ENCODE data around the gene NBEAL2.

The NBEAL2 gene

DNA sequence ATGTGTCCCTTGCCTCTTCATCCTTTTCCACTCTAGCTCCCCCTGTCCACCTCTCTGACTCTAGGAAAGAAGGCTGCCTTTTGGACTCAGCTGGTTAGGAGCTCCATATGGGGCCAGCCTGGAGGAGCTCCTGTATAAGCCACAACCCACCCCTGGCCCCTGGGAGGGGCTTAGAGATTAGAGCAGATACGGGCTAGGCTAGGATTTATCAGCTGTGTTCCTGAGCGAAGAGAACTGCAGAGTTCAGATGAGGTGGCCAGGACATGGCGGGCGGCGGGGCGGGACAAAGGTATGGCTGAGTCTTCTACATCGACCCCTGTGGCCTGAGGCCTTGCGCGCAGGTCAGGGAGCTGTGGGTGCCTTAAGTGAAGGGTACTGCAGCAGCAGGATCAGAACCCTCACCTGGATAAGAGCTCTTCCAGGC, 7.9 kb downstream of the NBEAL2 start:
- DNase-seq: no peak

DNA sequence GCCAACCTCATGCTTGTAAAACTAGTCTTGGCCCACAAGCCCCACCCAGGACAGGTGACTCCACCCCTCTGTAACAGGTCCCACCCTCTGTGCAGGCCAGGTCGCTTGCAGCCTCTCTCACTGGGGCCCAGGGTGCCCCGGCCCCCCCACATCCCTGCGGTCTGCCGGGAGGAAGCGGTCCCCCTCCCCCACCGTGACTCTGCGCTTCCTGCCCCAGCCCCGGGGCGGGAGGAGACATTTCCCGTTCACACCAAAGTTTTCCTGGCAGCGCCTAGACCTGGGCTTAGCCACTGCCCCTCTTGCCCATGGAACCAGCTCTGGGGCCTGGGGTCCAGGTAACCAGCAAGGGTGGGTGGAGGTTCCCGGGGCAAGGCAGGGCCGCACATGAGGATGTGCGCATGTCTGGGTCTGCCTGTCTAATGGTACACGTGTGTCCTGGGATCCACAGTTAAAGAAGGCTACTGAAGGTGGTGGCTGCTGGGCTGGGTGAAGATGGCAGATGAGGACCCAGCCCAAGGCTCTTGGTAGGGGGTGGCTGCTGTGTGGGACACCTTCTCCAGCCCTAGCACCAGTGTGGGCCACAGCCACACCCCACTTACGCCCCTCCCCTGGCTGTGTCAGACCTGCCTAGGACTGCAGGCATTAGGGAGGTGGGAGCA, 8.4 kb downstream of the NBEAL2 start:
- no peak for DNase-seq

DNA sequence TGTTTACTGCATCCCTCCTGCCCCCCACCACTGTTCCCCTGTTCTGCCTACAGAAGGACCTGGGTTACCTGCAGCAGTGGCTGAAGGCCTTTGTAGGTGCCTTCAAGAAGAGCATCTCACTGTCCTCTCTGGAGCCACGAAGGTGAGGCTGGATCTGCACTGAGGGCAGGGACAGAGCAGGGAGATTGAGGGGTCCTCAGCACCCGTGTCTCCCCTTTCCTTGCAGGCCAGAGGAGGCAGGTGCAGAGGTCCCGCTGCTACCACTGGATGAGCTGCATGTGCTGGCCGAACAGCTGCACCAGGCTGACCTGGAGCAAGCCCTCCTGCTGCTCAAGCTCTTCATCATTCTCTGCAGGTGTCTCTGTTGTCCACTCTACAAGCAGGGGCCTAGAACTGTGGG, 9.2 kb downstream of the NBEAL2 start:
- no peak for DNase-seq

DNA sequence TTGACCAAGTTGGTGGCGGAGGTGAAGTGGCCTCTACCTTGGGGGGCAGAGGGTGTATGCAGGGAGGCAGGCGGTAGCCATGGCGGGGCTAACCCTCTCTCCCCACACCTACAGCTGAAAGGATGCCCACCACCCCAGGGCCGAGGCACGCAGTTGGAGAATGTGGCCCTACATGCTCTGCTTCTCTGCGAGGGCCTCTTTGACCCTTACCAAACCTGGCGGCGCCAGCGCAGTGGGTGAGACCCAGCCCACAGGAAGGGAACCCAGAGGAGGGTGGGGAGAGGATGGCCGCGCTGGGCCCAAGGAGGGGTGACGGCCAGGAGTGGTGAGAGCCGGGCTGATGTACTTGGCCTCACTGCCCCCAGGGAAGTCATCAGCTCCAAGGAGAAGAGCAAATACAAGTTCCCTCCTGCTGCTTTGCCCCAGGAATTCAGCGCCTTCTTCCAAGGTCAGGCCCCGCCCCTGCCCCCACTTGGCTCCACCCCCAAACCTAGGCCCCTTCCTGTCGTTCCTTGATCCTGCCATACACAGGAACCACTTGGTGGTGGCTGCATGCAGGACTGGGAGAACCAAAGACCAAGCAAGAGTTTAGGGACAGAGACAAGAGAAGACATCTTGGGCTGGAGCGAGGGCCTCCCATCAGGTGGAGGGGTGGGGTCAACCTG, 9.8 kb downstream of the NBEAL2 start:
- DNase-seq: no peak

DNA sequence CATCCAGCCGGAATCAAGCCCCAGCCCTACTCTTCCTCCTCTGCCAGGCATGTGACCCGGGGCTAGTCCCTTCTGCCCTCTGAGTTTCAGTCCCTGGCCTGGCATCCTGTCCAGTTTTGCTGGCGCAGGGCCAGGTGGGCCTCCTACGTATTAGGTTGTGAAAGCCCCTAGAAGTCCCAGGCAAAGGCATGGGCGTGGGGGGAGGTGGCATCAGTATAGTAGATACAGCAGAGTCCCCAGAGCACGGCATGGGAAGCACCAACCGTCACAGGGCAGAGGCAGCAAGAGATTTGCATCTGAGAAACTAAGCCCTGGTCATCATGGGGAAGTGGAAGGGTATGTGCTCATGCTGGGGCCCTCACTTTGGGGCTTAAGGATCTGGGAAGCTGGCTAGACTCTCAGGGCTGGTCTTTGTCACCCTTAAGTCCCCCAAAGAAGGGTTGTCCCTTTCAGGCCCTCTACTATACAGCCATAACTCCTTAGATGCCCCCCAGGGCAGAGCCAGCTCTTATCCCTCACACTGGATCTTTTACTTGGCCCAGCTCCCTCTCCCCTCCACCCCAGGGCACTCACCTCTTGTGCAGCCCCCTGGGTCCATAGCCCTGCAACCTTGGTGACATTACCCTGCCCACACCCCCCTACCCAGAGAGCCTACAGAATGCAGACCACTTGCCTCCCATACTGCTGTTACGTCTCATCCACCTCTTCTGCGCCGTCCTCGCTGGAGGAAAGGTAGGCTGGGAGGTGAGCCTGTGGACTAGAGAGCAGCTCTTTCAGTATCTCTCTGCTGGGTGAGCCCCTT, 11.3 kb downstream of the NBEAL2 start:
- no peak for DNase-seq

DNA sequence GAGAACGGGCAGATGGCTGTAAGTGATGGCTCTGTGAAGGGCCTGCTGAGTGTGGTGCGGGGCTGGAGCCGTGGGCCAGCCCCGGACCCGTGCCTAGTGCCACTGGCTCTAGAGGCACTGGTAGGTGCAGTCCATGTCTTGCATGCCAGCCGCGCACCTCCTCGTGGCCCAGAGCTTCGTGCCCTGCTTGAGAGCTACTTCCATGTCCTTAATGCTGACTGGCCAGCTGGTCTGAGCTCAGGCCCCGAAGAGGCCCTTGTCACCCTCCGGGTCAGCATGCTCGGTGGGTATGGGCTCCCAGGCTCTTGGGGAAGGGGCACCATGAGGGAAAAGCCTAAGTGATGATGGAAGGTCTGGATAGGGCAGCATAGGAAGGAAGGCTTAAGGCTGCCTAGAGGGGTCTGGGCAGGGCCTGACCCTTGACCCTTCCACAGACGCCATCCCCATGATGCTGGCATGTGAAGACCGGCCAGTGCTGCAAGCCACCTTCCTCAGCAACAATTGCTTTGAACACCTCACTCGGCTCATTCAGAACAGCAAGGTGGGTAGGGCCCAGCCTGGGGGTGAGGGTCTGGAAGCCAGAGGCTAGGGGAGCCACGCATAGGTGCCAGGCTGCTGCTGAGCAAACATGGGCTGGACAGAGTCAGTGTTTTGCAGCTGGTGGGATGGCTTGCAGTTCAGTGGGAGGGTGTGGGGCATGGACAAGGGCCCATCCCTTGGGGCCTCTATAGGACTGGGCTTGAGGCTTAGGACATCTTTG, 12.1 kb downstream of the NBEAL2 start:
- no peak for DNase-seq

DNA sequence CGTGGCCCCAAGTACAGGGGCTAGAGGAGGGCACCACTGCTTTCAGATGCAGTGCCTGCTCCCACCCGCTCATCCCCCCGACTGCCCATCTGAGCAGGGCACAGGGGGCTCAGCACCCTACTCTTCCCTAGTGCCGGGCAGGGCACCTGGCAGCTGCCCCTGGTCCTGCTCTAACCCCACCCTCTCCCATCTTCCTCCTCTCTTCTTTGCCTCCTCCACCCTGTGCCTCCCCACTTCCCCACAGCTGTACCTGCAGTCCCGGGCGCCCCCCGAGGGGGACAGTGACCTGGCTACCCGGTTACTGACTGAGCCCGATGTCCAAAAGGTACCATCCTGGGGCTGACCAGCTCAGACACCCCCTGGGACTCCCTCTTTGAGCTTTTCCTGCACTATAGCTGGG, 12.8 kb downstream of the NBEAL2 start:
- no peak for DNase-seq

DNA sequence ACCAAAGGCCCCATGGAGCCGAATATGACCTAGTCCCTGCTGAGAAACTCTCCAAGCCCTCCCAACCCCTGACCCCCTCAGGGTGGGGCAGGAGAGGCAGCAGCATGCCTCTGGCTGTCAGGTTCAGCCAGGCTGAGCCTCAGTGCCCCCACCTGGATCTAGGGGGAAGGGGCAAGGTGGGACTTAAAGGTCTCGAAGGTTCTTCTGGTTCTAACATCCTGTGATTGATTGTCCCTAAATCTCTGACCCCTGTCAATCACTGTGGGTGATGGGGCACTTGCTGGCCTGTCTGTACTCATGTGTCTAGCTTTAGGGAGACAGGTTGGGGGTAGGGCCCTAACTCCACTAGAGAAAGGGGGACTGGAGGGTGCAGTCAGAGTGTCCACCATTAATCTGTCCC, 13.8 kb downstream of the NBEAL2 start:
- DNase-seq: no peak

DNA sequence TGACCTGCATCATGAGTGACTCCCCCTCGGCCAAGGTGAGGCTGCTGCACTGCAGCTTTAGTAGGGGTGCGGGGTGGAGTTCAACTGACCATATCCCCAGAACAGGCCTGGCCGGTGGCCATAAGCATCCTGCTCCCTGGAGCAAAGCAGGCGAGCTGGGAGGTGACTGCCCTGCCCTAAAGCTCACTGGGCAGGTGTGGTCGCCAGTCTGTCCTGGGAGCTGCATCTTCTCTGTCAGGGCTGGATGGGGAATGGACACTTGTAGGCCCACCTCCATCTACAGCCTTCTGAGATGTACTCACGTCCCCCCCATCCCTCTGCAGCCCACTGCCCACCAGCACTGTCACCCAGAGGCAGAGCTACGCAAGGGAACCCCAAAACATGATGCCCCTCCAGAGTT, 14.5 kb downstream of the NBEAL2 start:
- DNase-seq: no peak

DNA sequence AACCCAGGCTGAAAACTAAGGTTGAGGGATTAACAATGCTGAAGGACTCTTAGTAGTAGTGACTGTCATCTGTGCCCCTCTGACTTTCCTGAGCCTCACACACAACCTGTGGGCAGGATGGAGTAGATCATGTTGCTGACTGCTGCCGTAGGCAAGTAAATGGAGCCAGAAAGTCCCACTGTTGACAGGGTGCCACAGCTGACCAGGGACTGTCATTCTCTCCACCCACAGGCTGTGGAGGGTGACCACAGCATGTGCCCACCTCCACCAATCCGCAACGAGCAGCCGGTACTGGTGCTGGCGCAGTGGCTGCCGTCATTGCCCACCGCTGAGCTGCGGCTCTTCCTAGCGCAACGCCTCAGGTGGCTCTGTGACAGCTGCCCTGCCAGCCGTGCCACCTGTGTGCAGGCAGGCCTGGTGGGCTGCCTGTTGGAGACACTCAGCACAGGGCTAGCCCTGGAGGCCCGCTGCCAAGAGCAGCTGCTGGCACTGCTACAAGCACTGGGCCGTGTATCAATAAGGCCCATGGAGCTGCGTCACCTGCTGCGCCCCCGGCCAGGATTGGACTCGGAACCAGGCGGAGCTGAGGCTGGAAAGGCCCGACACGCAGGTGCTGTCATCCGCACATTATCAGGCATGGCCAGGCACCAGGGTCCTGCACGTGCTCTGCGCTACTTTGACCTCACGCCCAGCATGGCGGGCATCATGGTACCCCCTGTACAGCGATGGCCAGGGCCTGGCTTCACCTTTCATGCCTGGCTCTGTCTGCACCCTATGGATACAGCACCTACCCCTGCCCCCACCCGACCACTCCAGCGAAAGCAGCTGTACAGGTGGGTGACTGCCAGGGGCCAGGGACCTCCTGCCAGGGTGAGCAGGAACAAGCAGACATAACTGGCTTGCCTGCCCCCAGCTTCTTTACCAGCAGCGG, 15.6 kb downstream of the NBEAL2 start:
- no peak for DNase-seq

DNA sequence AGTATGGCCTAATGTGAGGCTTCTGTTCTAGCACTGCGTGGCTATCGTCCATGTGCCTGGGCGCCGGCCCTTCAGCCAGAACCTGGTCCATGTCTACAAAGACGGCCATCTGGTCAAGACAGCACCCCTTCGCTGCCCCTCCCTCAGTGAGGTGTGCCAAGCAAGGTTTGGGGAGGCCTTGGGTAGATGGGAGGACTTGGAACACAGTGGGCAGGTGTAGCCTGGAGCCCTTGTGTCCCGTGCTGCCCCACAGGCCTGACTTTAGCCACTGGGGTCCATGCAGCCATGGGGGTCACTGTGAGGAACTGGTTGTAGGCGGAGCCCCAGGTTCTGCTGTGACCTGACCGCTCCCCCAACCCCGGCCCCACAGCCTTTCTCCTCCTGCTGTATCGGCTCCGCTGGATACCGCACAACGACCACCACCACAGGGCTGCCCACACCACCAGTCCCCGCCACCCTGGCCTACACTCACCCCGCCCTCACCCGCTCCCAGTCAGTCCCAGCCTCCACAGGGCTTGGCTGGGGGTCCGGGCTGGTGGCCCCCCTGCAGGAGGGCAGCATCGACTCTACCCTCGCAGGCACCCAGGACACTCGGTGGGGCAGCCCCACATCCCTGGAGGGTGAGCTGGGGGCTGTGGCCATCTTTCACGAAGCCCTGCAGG, 16.6 kb downstream of the NBEAL2 start:
- DNase-seq: no peak

DNA sequence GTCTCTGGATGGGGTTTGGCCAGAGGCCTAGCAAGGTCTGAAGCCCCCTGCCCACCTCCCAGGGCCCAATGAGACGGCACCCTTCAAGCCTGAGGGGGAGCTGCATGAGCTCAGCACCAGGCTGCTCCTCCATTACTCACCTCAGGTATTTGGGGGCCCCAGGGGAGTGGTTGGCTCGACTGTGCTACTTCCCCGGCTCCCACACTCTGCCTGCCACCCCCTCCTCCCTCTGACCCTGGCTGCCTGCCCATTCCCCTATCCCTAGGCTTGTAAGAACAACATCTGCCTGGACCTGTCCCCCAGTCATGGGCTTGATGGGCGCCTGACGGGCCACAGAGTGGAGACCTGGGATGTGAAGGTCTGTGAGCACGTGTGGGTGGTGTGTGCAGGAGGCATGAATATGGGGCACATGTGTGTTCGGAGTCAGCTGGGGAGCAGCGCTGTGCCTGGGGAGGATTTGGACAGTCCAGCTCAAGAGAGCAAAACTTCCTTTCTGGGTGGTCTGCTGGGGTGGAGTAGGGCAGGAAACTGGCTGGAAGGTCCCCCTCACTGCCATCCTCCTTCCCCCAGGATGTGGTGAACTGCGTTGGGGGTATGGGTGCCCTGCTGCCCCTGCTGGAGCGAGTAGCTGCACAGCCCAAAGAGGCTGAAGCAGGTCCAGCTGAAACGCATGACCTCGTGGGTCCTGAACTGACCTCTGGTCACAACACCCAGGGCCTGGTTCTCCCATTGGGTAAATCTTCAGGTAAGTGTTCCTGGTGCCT, 17.4 kb downstream of the NBEAL2 start:
- DNase-seq: no peak

DNA sequence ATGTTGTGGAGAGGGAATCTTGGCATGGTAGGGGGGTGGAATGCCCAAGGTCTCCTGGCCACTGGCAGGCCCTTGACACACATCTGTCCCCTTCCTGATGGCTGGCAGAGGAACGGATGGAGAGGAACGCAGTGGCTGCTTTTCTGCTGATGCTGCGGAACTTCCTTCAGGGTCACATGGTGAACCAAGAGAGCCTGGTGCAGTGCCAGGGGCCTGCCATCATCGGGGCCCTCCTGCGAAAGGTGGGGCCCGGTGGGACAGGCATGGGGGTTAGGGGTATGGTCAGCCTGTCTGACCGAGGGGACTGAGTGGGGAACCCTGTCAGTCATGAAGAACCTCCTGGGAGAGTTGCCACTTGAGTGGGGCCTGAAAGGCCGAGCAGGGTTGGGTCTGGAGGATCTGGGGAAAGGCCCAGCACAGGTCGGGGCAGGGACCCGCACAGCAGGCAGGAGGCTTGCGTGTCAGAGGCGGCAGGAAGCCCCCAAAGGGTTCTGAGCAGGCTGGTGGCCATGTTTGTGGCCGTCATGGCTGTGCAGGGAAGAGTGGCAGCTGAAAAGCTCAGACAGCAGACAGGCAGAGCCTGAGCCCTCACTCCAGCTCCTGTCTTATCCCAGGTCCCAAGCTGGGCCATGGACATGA, 18.1 kb downstream of the NBEAL2 start:
- no peak for DNase-seq

DNA sequence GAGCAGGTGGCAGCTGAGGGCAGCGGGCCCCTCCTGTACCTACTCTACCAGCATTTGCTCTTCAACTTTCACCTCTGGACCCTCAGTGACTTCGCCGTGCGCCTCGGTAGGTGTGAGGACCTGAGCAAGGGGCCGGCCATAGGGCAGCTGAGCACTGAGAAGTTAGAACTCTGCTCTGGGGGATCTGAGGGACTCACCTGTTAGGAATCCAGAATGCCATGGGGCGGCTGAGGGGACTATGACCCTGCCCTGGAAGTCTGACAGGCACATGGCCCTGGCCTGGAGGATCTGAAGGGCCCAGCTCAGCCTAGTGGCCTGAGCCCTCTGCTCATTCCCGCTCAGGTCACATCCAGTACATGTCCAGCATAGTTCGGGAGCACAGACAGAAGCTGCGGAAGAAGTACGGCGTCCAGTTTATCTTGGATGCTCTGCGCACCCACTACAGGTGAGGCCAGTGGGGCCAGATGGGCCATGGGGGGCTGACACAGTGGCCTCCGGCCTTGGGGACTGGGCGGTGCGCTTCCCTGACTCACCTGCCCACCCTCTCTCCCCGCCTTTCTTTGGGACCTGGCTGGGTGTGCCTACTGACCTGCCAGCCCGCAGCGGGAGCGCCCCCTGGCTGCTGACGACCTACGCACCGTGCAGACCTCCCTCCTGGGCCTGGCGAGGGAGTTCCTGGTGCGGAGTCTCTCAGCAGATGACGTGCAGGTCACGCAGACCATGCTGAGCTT, 18.8 kb downstream of the NBEAL2 start:
- peak; percentile 63 for DNase-seq

DNA sequence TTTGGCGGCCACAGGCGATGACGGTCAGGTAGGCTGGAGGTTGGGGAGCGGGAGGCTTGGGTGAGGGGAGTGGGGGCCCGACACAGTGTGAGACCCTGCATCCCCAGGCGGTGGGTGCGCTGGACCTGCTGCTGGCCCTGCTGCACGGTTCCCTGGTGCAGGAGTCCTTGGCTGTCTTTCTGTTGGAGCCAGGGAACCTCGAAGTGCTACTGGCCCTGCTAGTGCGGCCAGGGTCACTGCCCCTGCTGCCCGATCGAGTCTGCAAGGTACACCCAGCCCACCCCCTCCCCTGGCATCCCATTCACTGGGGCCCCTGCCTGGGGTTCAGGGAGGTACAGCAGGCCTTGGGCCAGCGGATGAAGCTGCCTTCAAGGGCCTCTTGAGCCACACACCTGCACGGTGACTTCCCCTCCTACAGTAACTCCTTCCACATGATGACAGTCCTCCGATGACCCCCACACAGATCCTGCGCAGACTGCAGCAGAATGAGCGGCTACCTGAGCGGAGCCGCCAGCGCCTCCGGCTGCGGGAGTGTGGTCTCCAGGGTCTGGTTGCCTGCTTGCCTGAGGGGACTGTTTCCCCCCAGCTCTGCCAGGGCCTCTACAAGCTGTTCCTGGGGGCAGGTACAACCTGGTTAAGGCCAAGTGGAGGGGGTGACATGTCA, 19.5 kb downstream of the NBEAL2 start:
- DNase-seq: no peak

DNA sequence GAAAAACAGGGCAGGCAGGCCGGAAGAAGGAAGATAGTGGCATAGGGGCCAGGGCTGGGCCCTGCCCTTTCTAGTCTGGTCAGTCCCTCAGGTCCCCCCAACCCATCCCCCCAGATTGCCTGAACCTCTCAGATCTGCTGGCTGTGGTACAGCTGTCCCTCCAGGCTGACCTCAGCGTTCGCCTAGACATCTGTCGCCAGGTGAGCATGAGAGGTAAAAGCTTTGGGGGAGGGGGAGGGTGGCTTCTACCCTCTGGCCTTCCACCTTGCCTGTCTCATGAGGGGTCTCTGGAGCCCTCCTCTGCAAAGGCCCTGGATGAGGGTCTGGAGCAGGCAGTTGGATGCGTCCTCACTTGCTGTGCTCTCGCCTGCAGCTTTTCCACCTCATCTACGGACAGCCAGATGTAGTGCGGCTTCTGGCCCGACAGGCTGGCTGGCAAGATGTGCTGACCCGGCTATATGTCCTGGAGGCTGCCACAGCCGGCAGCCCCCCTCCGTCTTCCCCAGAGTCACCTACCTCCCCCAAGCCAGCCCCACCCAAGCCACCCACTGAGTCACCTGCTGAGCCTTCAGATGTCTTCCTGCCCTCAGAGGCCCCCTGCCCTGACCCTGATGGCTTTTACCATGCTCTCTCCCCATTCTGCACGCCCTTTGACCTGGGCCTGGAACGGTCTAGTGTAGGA, 20.2 kb downstream of the NBEAL2 start:
- DNase-seq: no peak

DNA sequence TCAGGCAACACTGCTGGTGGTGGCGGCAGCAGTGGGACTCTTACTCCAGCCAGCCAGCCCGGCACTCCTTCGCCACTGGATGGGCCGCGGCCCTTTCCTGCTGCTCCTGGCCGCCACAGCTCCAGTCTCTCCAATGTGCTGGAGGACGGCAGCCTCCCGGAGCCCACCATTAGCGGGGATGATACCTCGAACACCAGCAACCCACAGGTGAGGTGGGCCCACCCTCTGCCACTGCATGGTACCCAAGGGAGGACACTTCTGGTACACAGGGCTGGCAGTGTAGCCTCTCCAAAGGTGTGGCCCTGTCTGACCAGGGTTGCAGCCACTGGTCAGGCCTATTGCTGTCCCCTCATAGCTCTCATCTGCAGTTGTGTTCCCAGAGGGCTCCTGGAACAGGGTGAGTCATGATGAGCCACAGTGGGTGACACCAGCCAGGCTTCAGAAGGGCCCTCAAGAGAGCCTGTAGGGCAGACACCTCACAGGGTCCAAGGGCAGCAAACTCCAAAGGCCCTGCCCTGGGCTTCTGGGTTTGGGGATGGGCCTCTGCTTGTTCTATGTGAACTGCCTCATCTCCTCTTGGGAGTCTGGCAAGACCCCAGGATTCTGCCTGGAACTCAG, 20.8 kb downstream of the NBEAL2 start:
- DNase-seq: peak; percentile 3
